Measurements from ENCODE around the gene METTL5.

Gene METTL5

DNA sequence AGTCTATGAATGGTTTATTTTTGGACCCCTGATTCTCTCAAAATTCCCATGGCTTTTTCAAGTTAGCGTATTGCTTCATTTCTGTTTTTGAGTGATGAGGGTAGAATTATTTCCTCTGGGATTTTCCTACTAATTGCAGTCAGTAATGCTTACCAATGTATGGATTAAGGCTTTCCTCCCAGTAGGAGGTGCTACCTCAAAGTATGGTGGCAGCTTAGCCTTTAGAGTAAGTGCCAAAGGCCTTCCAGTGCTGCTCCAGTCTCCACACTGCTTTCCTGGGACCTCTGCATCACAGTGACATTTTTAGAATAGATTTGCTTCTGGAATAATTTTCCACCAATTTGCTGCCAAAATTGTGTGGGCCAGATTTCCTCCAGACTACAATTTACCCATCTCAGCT is 42.2 kb downstream of the METTL5 start:
- Histone ChIP-seq H3K4me3 (ENCODE audit: extremely low read depth, insufficient read depth, low read length, poor library complexity, severe bottlenecking) (no peak overlapping the region), H3K9me3 (ENCODE audit: control insufficient read depth, low read length) (no peaks in the 10 kb centered on the region), H3K27ac (ENCODE audit: low read depth, low read length, severe bottlenecking) (no peak overlapping the region), H3K4me1 (ENCODE audit: control insufficient read depth, insufficient read depth, low read length, poor library complexity, severe bottlenecking) (no peaks in the 10 kb centered on the region), H3K36me3 (ENCODE audit: control insufficient read depth, insufficient read depth, low read length) (no peaks in the 10 kb centered on the region)
- WGBS, 2 experiments (ENCODE audit: insufficient coverage in 2 of 2) = 100% methylated on average over 1 of the region's 1 CpG; no CpG with 5 or more reads in 1 of the 2 experiments

- no CpG with 5 or more reads among the region's 4 CpGs for WGBS, 2 experiments (ENCODE audit: insufficient coverage in 2 of 2)
- H3K27ac ChIP-seq (ENCODE audit: low read depth, low read length, severe bottlenecking) = no peak overlapping the region
- H3K4me1 ChIP-seq (ENCODE audit: control insufficient read depth, insufficient read depth, low read length, poor library complexity, severe bottlenecking) = peaks cover 2% of the 10 kb centered on the region
- no peaks in the 10 kb centered on the region for H3K9me3 ChIP-seq (ENCODE audit: control insufficient read depth, low read length)
- H3K4me3 ChIP-seq (ENCODE audit: extremely low read depth, insufficient read depth, low read length, poor library complexity, severe bottlenecking) = no peak overlapping the region
- H3K36me3 ChIP-seq (ENCODE audit: control insufficient read depth, insufficient read depth, low read length) = no peaks in the 10 kb centered on the region
These were observed 43.3 kb downstream of the METTL5 start for GRCh38 chr2:169781249-169782013.

DNA sequence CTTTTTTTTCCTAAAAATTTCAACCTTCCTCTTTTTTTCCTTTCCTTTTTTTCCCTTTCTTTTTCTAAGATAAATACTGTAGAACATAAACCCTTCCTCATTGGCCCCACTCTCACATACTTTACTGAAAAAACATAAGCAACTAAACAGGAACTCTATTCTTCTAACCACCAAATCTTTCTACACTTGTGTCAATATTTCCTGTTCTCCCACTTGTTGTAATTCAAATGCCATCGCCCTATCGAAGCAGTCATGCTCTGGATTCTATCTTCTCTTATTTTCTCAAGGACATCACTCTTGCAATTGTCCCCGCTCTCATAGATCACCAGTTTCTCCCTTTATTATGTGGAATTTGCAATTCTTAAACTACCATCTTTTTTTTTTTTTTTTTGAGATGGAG is 46.3 kb downstream of the METTL5 start:
- H3K9me3 ChIP-seq (ENCODE audit: control insufficient read depth, low read length) = no peaks in the 10 kb centered on the region
- no peak overlapping the region for H3K27ac ChIP-seq (ENCODE audit: low read depth, low read length, severe bottlenecking)
- H3K4me1 ChIP-seq (ENCODE audit: control insufficient read depth, insufficient read depth, low read length, poor library complexity, severe bottlenecking) = peaks cover 12% of the 10 kb centered on the region
- H3K36me3 ChIP-seq (ENCODE audit: control insufficient read depth, insufficient read depth, low read length) = no peaks in the 10 kb centered on the region
- H3K4me3 ChIP-seq (ENCODE audit: extremely low read depth, insufficient read depth, low read length, poor library complexity, severe bottlenecking) = no peak overlapping the region
- 81 to 100% methylated on average over 2 of the region's 3 CpGs for WGBS, 2 experiments (ENCODE audit: insufficient coverage in 2 of 2)

DNA sequence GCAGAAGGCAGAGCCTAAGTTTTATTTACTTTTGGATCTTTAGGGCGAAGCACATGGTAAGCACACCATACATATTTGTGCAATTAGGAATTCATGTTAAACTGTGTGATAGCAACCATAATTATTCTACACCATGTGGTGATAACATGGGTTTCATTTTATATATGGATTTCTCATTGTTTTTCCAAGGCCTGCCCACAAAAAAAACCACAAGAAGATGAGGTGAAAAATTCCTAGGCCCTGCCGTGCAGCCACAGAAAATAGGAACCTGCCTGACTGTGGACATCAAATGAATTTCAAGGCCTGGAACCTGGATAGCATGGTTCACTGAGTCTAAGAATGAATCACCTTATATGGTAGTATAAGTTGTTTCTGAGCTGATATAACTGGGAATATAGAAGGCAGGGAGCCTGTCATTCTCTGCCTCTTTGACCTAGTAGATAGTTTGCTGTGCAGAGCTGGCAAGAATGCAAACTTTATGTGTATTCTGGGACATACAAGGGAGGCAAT is 48.4 kb downstream of the METTL5 start:
- peak overlapping the region; percentile 1 for H3K27ac ChIP-seq (ENCODE audit: low read depth, low read length, severe bottlenecking)
- H3K4me1 ChIP-seq (ENCODE audit: control insufficient read depth, insufficient read depth, low read length, poor library complexity, severe bottlenecking) = peaks cover 12% of the 10 kb centered on the region
- H3K36me3 ChIP-seq (ENCODE audit: control insufficient read depth, insufficient read depth, low read length) = no peaks in the 10 kb centered on the region
- no peak overlapping the region for H3K4me3 ChIP-seq (ENCODE audit: extremely low read depth, insufficient read depth, low read length, poor library complexity, severe bottlenecking)
- H3K9me3 ChIP-seq (ENCODE audit: control insufficient read depth, low read length) = no peaks in the 10 kb centered on the region
- whole genome bisulfite sequencing, 2 experiments (ENCODE audit: insufficient coverage in 2 of 2) = 70 to 100% methylated on average over 1 of the region's 2 CpGs

- 83% methylated on average over 1 of the region's 2 CpGs; no CpG with 5 or more reads in 1 of the 2 experiments for WGBS, 2 experiments (ENCODE audit: insufficient coverage in 2 of 2)
- Histone ChIP-seq H3K36me3 (ENCODE audit: control insufficient read depth, insufficient read depth, low read length) (no peaks in the 10 kb centered on the region), H3K27ac (ENCODE audit: low read depth, low read length, severe bottlenecking) (peak overlapping the region; percentile 66)
These were observed 48.9 kb downstream of the METTL5 start for GRCh38 chr2:169775765-169776164.

GRCh38 chr2:169775354-169775753 is 49.4 kb downstream of the METTL5 start:
- Histone ChIP-seq H3K4me3 (ENCODE audit: extremely low read depth, insufficient read depth, low read length, poor library complexity, severe bottlenecking) (no peak overlapping the region), H3K9me3 (ENCODE audit: control insufficient read depth, low read length) (no peaks in the 10 kb centered on the region), H3K27ac (ENCODE audit: low read depth, low read length, severe bottlenecking) (peak overlapping the region; percentile 66), H3K36me3 (ENCODE audit: control insufficient read depth, insufficient read depth, low read length) (no peaks in the 10 kb centered on the region), H3K4me1 (ENCODE audit: control insufficient read depth, insufficient read depth, low read length, poor library complexity, severe bottlenecking) (peaks cover 12% of the 10 kb centered on the region)
- WGBS, 2 experiments (ENCODE audit: insufficient coverage in 2 of 2) = 85 to 89% methylated on average over 3 of the region's 3 CpGs

More at GRCh38 chr2:169775765-169776164, 48.9 kb downstream of the METTL5 start:
- H3K4me3 ChIP-seq (ENCODE audit: extremely low read depth, insufficient read depth, low read length, poor library complexity, severe bottlenecking) = no peak overlapping the region
- peaks cover 12% of the 10 kb centered on the region for H3K4me1 ChIP-seq (ENCODE audit: control insufficient read depth, insufficient read depth, low read length, poor library complexity, severe bottlenecking)
- no peaks in the 10 kb centered on the region for H3K9me3 ChIP-seq (ENCODE audit: control insufficient read depth, low read length)

DNA sequence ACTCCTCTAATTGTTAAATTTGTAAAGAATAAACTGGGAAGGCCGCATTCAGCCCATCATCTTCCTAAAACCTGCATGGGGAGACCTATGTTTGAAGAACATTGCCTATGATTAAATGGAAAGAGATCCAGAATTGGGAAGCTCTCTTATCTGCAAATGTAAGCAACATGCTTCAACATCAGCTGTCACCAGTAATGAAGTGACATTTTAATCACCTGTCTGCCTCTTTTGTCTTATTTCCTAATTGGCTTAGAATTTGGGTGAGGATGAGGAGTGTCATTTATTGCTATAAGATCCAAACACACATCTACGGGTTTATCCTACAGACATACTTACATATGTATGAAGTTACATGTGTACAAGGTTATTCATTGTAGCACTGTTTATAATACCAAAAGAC is 52.1 kb downstream of the METTL5 start:
- Histone ChIP-seq H3K4me3 (ENCODE audit: extremely low read depth, insufficient read depth, low read length, poor library complexity, severe bottlenecking) (no peak overlapping the region), H3K4me1 (ENCODE audit: control insufficient read depth, insufficient read depth, low read length, poor library complexity, severe bottlenecking) (peaks cover 12% of the 10 kb centered on the region)

DNA sequence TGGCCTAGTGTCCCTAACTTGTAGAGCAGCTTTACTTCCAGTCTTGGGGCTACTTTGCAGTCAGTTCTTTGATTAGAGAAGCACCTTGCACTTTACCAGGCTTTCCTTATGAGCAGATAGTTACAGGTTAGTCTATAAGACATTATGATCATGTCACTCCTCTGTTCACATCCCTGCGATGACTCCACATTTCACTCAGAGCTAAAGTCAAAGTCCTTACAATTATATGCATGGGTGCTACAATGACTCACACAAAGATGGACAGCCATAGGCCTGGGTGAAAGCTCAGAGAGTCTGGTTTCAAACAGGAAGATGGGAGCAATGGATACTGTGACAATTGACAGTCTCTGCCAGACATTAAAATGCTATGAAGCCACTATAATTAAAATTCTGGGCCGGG is 53.1 kb downstream of the METTL5 start:
- WGBS, 2 experiments (ENCODE audit: insufficient coverage in 2 of 2) = 91 to 100% methylated on average over 1 to 2 of the region's 2 CpGs
- Histone ChIP-seq H3K27ac (ENCODE audit: low read depth, low read length, severe bottlenecking) (no peak overlapping the region), H3K4me3 (ENCODE audit: extremely low read depth, insufficient read depth, low read length, poor library complexity, severe bottlenecking) (no peak overlapping the region), H3K9me3 (ENCODE audit: control insufficient read depth, low read length) (no peaks in the 10 kb centered on the region), H3K36me3 (ENCODE audit: control insufficient read depth, insufficient read depth, low read length) (no peaks in the 10 kb centered on the region), H3K4me1 (ENCODE audit: control insufficient read depth, insufficient read depth, low read length, poor library complexity, severe bottlenecking) (peaks cover 11% of the 10 kb centered on the region)

More for the DNA sequence above, 52.1 kb downstream of the METTL5 start:
- WGBS, 2 experiments (ENCODE audit: insufficient coverage in 2 of 2) = 100% methylated on average over 1 of the region's 2 CpGs; no CpG with 5 or more reads in 1 of the 2 experiments
- Histone ChIP-seq H3K36me3 (ENCODE audit: control insufficient read depth, insufficient read depth, low read length) (no peaks in the 10 kb centered on the region), H3K9me3 (ENCODE audit: control insufficient read depth, low read length) (no peaks in the 10 kb centered on the region), H3K27ac (ENCODE audit: low read depth, low read length, severe bottlenecking) (no peak overlapping the region)

GRCh38 chr2:169771021-169771420 is 53.7 kb downstream of the METTL5 start:
- peaks cover 6% of the 10 kb centered on the region for H3K4me1 ChIP-seq (ENCODE audit: control insufficient read depth, insufficient read depth, low read length, poor library complexity, severe bottlenecking)
- no peak overlapping the region for H3K27ac ChIP-seq (ENCODE audit: low read depth, low read length, severe bottlenecking)
- no peaks in the 10 kb centered on the region for H3K9me3 ChIP-seq (ENCODE audit: control insufficient read depth, low read length)
- H3K4me3 ChIP-seq (ENCODE audit: extremely low read depth, insufficient read depth, low read length, poor library complexity, severe bottlenecking) = no peak overlapping the region
- H3K36me3 ChIP-seq (ENCODE audit: control insufficient read depth, insufficient read depth, low read length) = no peaks in the 10 kb centered on the region
- WGBS, 2 experiments (ENCODE audit: insufficient coverage in 2 of 2) = 78 to 100% methylated on average over 3 to 4 of the region's 5 CpGs

DNA sequence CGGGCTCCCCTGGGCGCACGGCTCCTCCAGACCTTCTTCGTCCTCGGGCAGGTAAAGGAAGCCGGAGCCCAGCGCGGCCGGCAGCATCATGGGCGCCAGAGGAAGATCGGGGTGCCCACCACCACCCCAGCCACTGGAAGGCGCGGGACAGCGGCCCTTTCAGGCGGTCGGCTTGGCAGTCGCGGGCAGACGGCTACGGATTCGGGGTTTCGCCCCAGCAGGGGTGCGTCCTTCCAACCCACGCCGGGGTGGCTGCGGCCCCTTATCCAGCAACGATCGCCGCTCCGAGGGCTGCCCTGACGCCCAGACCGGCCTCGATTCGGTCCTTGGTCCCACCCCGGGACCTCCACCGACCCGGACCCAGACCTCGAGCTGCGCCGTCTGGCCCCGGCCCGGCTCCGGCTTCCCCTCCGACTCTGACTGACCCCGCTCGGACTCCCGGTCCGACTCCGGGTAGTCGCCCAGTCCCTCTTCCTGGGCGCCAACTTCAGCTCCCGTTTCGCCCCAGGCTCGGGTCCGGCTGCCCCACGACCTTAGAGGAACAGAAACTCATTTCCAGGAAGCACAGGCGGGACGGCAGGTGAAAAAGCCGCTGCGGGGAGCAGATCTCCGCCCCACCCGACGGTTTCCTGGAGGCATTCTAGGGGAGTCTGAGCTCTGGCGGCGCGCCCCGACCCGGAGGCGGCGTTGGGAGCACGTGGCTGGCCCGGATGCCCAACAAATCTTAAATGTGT is 56.3 kb downstream of the METTL5 start:
- Histone ChIP-seq H3K4me1 (ENCODE audit: control insufficient read depth, insufficient read depth, low read length, poor library complexity, severe bottlenecking) (no peaks in the 10 kb centered on the region), H3K27ac (ENCODE audit: low read depth, low read length, severe bottlenecking) (no peak overlapping the region), H3K36me3 (ENCODE audit: control insufficient read depth, insufficient read depth, low read length) (no peaks in the 10 kb centered on the region), H3K9me3 (ENCODE audit: control insufficient read depth, low read length) (no peaks in the 10 kb centered on the region), H3K4me3 (ENCODE audit: extremely low read depth, insufficient read depth, low read length, poor library complexity, severe bottlenecking) (no peak overlapping the region)
- WGBS, 2 experiments (ENCODE audit: insufficient coverage in 2 of 2) = 97% methylated on average over 64 to 72 of the region's 72 CpGs
